Measurements from ENCODE around the gene PRTN3. TPM values are rescaled to one million over a fixed set of nuclear protein-coding genes. Genes with fewer than 3 reads are reported as not detected.

Gene PRTN3
- total RNA-seq, 1 donor from 2014 or later, result not detected

GRCh38 chr19:793806-794205 lies 47.0 kb upstream of the PRTN3 start:
- intact Hi-C loops (cut with micrococcal nuclease), result no loop called here
- Mint-ChIP-seq H3K4me1 (peaks cover 8% of the 10 kb centered on the region), H3K27me3 (peaks cover 12% of the 10 kb centered on the region), H3K36me3 (ENCODE audit: low read depth) (peaks cover 6% of the 10 kb centered on the region), H3K4me3 (no peak overlapping the region), H3K27ac (no peak overlapping the region), H3K9me3 (no peaks in the 10 kb centered on the region)
- TF ChIP-seq CTCF (IDR thresholded peaks at IDR 0.05), result no peak
- DNase-seq (no peak), ATAC-seq (ENCODE audit: low read depth) (no peak)
- CTCF ChIA-PET, result no interaction called here
- POLR2A ChIA-PET, result no interaction called here

- intact Hi-C loops (cut with micrococcal nuclease), result loop anchor here (5.0 kb wide), 3 partner anchors 112 to 857 kb away; partner anchors contain the start of genes MBD3 and TCF3
- ChIA-PET CTCF (no interaction called here), POLR2A (interaction anchor here (0.6 kb wide), 1 partner anchor 167 kb away, joined by 7 read pairs; no protein-coding TSS in a partner anchor)
- H3K9me3 Mint-ChIP-seq, result no peaks in the 10 kb centered on the region
- H3K27me3 Mint-ChIP-seq, result peaks cover 1% of the 10 kb centered on the region
- DNase-seq, result no peak
- H3K36me3 Mint-ChIP-seq (ENCODE audit: low read depth), result peaks cover 15% of the 10 kb centered on the region
- TF ChIP-seq CTCF (IDR thresholded peaks at IDR 0.05), result no peak
- ATAC-seq (ENCODE audit: low read depth), result no peak
- no peak overlapping the region for H3K27ac Mint-ChIP-seq
- peak overlapping the region; percentile 32 for H3K4me3 Mint-ChIP-seq
- peaks cover 21% of the 10 kb centered on the region for H3K4me1 Mint-ChIP-seq
Observed at GRCh38 chr19:795073-795611, 45.7 kb upstream of the PRTN3 start.

GRCh38 chr19:795691-796581 lies 44.9 kb upstream of the PRTN3 start:
- no peak for ATAC-seq (ENCODE audit: low read depth)
- Mint-ChIP-seq H3K9me3 (no peaks in the 10 kb centered on the region), H3K27me3 (peaks cover 1% of the 10 kb centered on the region), H3K4me1 (peaks cover 27% of the 10 kb centered on the region), H3K27ac (no peak overlapping the region), H3K36me3 (ENCODE audit: low read depth) (peaks cover 21% of the 10 kb centered on the region), H3K4me3 (peak overlapping the region; percentile 89)
- ChIA-PET CTCF (no interaction called here), POLR2A (interaction anchor here (0.6 to 1.2 kb wide), 3 partner anchors 97 to 168 kb away, joined by 4 to 7 read pairs (median 6); partner anchors contain the start of genes MED16, POLRMT and RNU6-9)
- intact Hi-C loops (cut with micrococcal nuclease), result loop anchor here (2.0 to 5.0 kb wide), 6 partner anchors 67 to 856 kb away; partner anchors contain the start of genes CDC34, CIRBP, MBD3 and TCF3
- no peak for DNase-seq
- TF ChIP-seq CTCF (IDR thresholded peaks at IDR 0.05), result no peak

- peaks cover 34% of the 10 kb centered on the region for H3K4me1 Mint-ChIP-seq
- peaks cover under 1% of the 10 kb centered on the region for H3K27me3 Mint-ChIP-seq
- peak within 1 kb of the TSS; percentile 79 for H3K27ac Mint-ChIP-seq
- DNase-seq, result peak; percentile 97
- ChIA-PET CTCF (no interaction called here), POLR2A (interaction anchor here (0.6 to 1.9 kb wide), 15 partner anchors 44 to 1765 kb away, joined by 3 to 8 read pairs (median 3); partner anchors contain the start of genes CIRBP, MED16, POLRMT and PRTN3)
- peak within 1 kb of the TSS; percentile 89 for H3K4me3 Mint-ChIP-seq
- TF ChIP-seq CTCF (IDR thresholded peaks at IDR 0.05), result no peak
- H3K36me3 Mint-ChIP-seq (ENCODE audit: low read depth), result peaks cover 27% of the 10 kb centered on the region
- H3K9me3 Mint-ChIP-seq, result no peaks in the 10 kb centered on the region
- ATAC-seq (ENCODE audit: low read depth), result peak; percentile 86
- intact Hi-C loops (cut with micrococcal nuclease), result loop anchor here (1.0 to 5.0 kb wide), 13 partner anchors 66 to 855 kb away; partner anchors contain the start of genes ATP5F1D, BSG, CDC34 and CIRBP
Observed at GRCh38 chr19:796692-797527, 43.9 kb upstream of the PRTN3 start, which contains the start of gene PTBP1. Gene PTBP1, plus strand, starts transcription at chr19:797452. Its CDS starts 46 bp downstream, at chr19:797498.
